HepG2 (cell line): ENCODE measurements around the gene AFF4. TPM values are rescaled to one million over a fixed set of nuclear protein-coding genes. Genes with fewer than 3 reads are reported as not detected.
A peak's percentile ranks its signal among the peaks of the same experiment; 100 is the strongest.

Source experiments
- ATAC-seq: fragments of 200-7000 bp; cut with Tn5 transposase; 3 replicates; pipeline ENCODE4 v1.9.1; 2020; ENCODE audit warnings: mild to moderate bottlenecking, moderate library complexity
- BruUV-seq: library from RNA; stranded (reverse); fragments of 400-500 nt; replicated peaks from 2 replicates; lab custom pipeline; 2021; lab: Mats Ljungman, UMichigan
- CTCF ChIA-PET: fragments of 300-600 bp; formaldehyde crosslinking; extraction: SDS; loops from one replicate; lab custom pipeline; 2021; ENCODE audit warnings: low total read pairs, inconsistent platforms, low intra/inter-chr PET ratio; lab: Yijun Ruan, JAX
- POLR2A ChIA-PET: fragments of 350-600 bp; sonication (Branson Sonifier 250); formaldehyde crosslinking; loops from one replicate; lab custom pipeline; 2020; ENCODE audit warnings: antibody characterized with exemption, inconsistent platforms; lab: Yijun Ruan, JAX
- DNase-seq: peaks from one replicate; pipeline ENCODE4 v3.0.0-alpha.2; 2015; ENCODE audit warnings: low spot score
- FAIRE-seq: peaks from 3 replicates; lab custom pipeline; 2011; peaks lifted over from hg19 to GRCh38; lab: Jason Lieb, UNC
- H2AFZ ChIP-seq: one replicate; pipeline ENCODE4 v1.6.1; 2011; ENCODE audit warnings: low read length, inconsistent platforms
- H3K27ac ChIP-seq: fragments of 300-600 bp; 3 replicates; pipeline ENCODE4 v1.8.0; 2011; ENCODE audit warnings: mixed run types, mild to moderate bottlenecking, mixed read lengths, low read length, inconsistent platforms; ENCODE audit not compliant: insufficient read depth; ENCODE audit errors: extremely low read length
- H3K27me3 ChIP-seq, 2 experiments: fragments of 200-600 bp in 1 of 2; 2 replicates in 1 of 2; 3 replicates in 1 of 2; pipeline versions ENCODE4 v1.6.0 to v1.8.0; 2011; ENCODE audit warnings: low read length in 2 of 2, mild to moderate bottlenecking in 2 of 2, moderate library complexity in 2 of 2, inconsistent platforms in 1 of 2; ENCODE audit not compliant: insufficient read depth in 2 of 2, control insufficient read depth in 1 of 2
- H3K36me3 ChIP-seq, 2 experiments: fragments of 200-600 bp in 1 of 2; replicated peaks in 1 of 2; 2 replicates in 1 of 2; 3 replicates in 1 of 2; pipeline versions ENCODE4 v1.5.1 to v1.8.0; 2011; ENCODE audit warnings: low read length in 2 of 2, inconsistent platforms in 1 of 2; ENCODE audit not compliant: insufficient read depth in 2 of 2, control insufficient read depth in 1 of 2
- H3K4me1 ChIP-seq: 2 replicates; pipeline ENCODE4 v1.5.1; 2012; ENCODE audit warnings: low read length, inconsistent platforms; ENCODE audit not compliant: insufficient read depth
- H3K4me2 ChIP-seq: 2 replicates; pipeline ENCODE4 v1.6.0; 2011; ENCODE audit warnings: low read depth, low read length, inconsistent platforms
- H3K4me3 ChIP-seq, 3 experiments: fragments of 200-600 bp in 1 of 3; sonication (generic), shearing (Covaris generic) in 1 of 3; replicated peaks in 1 of 3; 2 replicates each; pipeline ENCODE4 v1.5.1; 2011 to 2016; ENCODE audit warnings: low read length in 3 of 3, inconsistent platforms in 2 of 3, low read depth in 2 of 3, mild to moderate bottlenecking in 2 of 3, control low read depth in 1 of 3, mixed read lengths in 1 of 3; ENCODE audit not compliant: insufficient read depth in 1 of 3
- H3K79me2 ChIP-seq: one replicate; pipeline ENCODE4 v1.6.1; 2011; ENCODE audit warnings: low read length, inconsistent platforms; ENCODE audit not compliant: insufficient read depth
- H3K9ac ChIP-seq: 2 replicates; pipeline ENCODE4 v1.6.0; 2011; ENCODE audit warnings: mild to moderate bottlenecking, low read depth, low read length, inconsistent platforms; ENCODE audit not compliant: insufficient read depth
- H3K9me3 ChIP-seq: 2 replicates; pipeline ENCODE4 v1.5.1; 2012; ENCODE audit warnings: mild to moderate bottlenecking, low read length
- H4K20me1 ChIP-seq: 2 replicates; pipeline ENCODE4 v1.6.0; 2011; ENCODE audit warnings: inconsistent platforms, mild to moderate bottlenecking, low read length, moderate library complexity; ENCODE audit not compliant: insufficient read depth
- KLF13 ChIP-seq: sonication (generic); formaldehyde crosslinking; IDR thresholded peaks from 2 replicates; pipeline ENCODE4 v1.4.0; 2020; ENCODE audit warnings: mild to moderate bottlenecking, missing genetic modification reagents
- POLR2AphosphoS5 ChIP-seq: IDR thresholded peaks from 2 replicates; pipeline ENCODE4 v1.6.1; 2012; ENCODE audit warnings: low read depth, low read length
- U2AF1 ChIP-seq: fragments of 200-400 bp; formaldehyde crosslinking; optimal IDR thresholded peaks from 2 replicates; pipeline ENCODE3; 2017; ENCODE audit warnings: mild to moderate bottlenecking, low read depth, low read length
- ZFP41 ChIP-seq: sonication (generic); formaldehyde crosslinking; IDR thresholded peaks from 2 replicates; pipeline ENCODE4 v1.4.0; 2020; ENCODE audit warnings: mild to moderate bottlenecking, missing genetic modification reagents, borderline replicate concordance
- ZKSCAN8 ChIP-seq: IDR thresholded peaks from 2 replicates; pipeline ENCODE4 v1.6.1; 2016; ENCODE audit warnings: borderline replicate concordance, missing genetic modification reagents, missing compliant biosample characterization
- ZNF138 ChIP-seq: sonication (generic); formaldehyde crosslinking; IDR thresholded peaks from 2 replicates; pipeline ENCODE4 v1.5.0; 2020; ENCODE audit warnings: mild to moderate bottlenecking, low read depth, missing genetic modification reagents
- ZNF275 ChIP-seq: sonication (generic); formaldehyde crosslinking; IDR thresholded peaks from 2 replicates; pipeline ENCODE4 v1.8.0; 2022; ENCODE audit warnings: missing genetic modification reagents, mild to moderate bottlenecking, inconsistent platforms, borderline replicate concordance
- ZNF430 ChIP-seq: sonication (generic); formaldehyde crosslinking; IDR thresholded peaks from 2 replicates; pipeline ENCODE4 v1.9.0; 2021; ENCODE audit warnings: mild to moderate bottlenecking, missing genetic modification reagents
- ZNF552 ChIP-seq: sonication (generic); formaldehyde crosslinking; IDR thresholded peaks from 2 replicates; pipeline ENCODE4 v1.9.0; 2022; ENCODE audit warnings: missing genetic modification reagents, mild to moderate bottlenecking, borderline replicate concordance
- ZNF562 ChIP-seq: sonication (generic); formaldehyde crosslinking; IDR thresholded peaks from 2 replicates; pipeline ENCODE4 v1.8.0; 2022; ENCODE audit warnings: missing genetic modification reagents, borderline replicate concordance
- ZNF782 ChIP-seq: sonication (generic); formaldehyde crosslinking; IDR thresholded peaks from 2 replicates; pipeline ENCODE4 v1.4.0; 2020; ENCODE audit warnings: missing genetic modification reagents, mild to moderate bottlenecking, borderline replicate concordance
- WGBS: methylation state at CpG from one replicate; pipeline ENCODE4 v1.1.6; 2017; ENCODE audit warnings: low lambda C conversion rate; 5-methylcytosine and 5-hydroxymethylcytosine counted together
- in situ Hi-C: cut with HindIII; loops from 2 replicates; pipeline ENCODE4 v1.10.0; 2017; ENCODE audit warnings: low pct_unique_long_range_greater_than_20kb; ENCODE audit not compliant: extremely low pct_ligation_motif_present
- intact Hi-C: fragments of 100-400 bp; cut with micrococcal nuclease; formaldehyde crosslinking; loops from one replicate; pipeline ENCODE4 v1.10.0; 2022; ENCODE audit not compliant: unreplicated experiment
- polyA plus RNA-seq, 8 experiments: library from polyadenylated mRNA; depleted of rRNA in 3 of 8; stranded (reverse) in 7 of 8; unstranded in 1 of 8; fragments of >200 nt; fragmentation: Illumina TruSeq in 4 of 8; extraction: Trizol in 4 of 8; gene quantifications; 2 replicates each; pipeline versions ENCODE4 v1.2.1 to v1.2.3, GENCODE V29; 2011 to 2016; ENCODE audit warnings: low read depth in 4 of 8, missing spikeins in 1 of 8, mixed read lengths in 1 of 8; ENCODE audit not compliant: insufficient read depth in 1 of 8
- total RNA-seq, 5 experiments: library from RNA; depleted of rRNA; stranded (reverse); fragments of >200 nt; fragmentation: Illumina TruSeq; extraction: Trizol; gene quantifications; 2 replicates each; pipeline ENCODE4 v1.2.3, GENCODE V29; 2016; ENCODE audit warnings: low read depth in 1 of 5

Gene AFF4
- total and polyA plus RNA-seq, 2 of the 13 experiments (the other 11 are each of a cell fraction or from before 2014, with no cell fraction given) = 22.1 to 25.5 TPM

DNA sequence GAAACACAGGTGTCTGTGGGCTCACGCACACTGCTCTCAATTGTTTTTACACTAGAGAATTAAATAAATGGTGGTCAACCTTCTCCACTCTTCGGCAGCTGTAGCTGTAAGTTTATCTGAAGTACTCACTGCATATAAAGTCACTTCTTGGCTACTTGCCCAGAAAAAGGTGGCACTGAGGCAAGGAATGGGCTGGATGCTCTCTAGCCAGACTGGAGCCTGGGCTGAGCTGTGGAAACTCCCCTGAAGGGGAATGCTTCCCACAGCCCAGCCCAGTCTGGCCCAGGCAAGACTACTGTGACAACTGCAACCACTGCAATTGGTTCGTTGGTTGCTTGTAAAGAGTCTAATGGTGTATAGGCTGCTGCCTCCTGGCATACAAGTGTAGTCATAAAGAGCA is 85.5 kb downstream of the AFF4 start:
- ChIA-PET CTCF (no interaction called here), POLR2A (no interaction called here)
- H4K20me1 ChIP-seq = no peaks in the 10 kb centered on the region
- H3K4me1 ChIP-seq = peaks cover 55% of the 10 kb centered on the region
- WGBS = 92% methylated on average over 3 of the region's 3 CpGs
- intact Hi-C loops = no loop called here
- no peak for TF ChIP-seq ZNF552 (CRISPR knock-in tag)
- TF ChIP-seq POLR2AphosphoS5 = peak; percentile 27; the same call in 1 of the 2 replicates
- in situ Hi-C loops = no loop called here
- H3K27me3 ChIP-seq = no peaks in the 10 kb centered on the region; a peak in 1 of 5 replicates
- DNase-seq (no peak), FAIRE-seq (no peak), ATAC-seq (no peak; the same call in 2 of the 3 replicates)
- peak overlapping the region; percentile 21 for H3K27ac ChIP-seq
- no peak overlapping the region for H3K9ac ChIP-seq
- BruUV-seq = no TSS peak
- peaks cover 13% of the 10 kb centered on the region for H3K79me2 ChIP-seq
- H3K36me3 ChIP-seq = peaks cover 14 to 34% of the 10 kb centered on the region in 2 experiments
- no peak overlapping the region for H3K4me3 ChIP-seq
- no peaks in the 10 kb centered on the region for H3K9me3 ChIP-seq
- no peak overlapping the region for H3K4me2 ChIP-seq
- no peak overlapping the region for H2AFZ ChIP-seq

- no peaks in the 10 kb centered on the region; a peak in 1 of 5 replicates for H3K27me3 ChIP-seq
- no peak overlapping the region for H3K9ac ChIP-seq
- no peak overlapping the region for H3K4me3 ChIP-seq
- no peak overlapping the region for H3K4me2 ChIP-seq
- peak overlapping the region; percentile 21 for H3K27ac ChIP-seq
- FAIRE-seq (no peak), ATAC-seq (no peak), DNase-seq (no peak)
- no peaks in the 10 kb centered on the region for H3K9me3 ChIP-seq
- peaks cover 60% of the 10 kb centered on the region for H3K4me1 ChIP-seq
- H4K20me1 ChIP-seq = no peaks in the 10 kb centered on the region
- H3K36me3 ChIP-seq = peaks cover 14 to 30% of the 10 kb centered on the region in 2 experiments
- no peak overlapping the region for H2AFZ ChIP-seq
- intact Hi-C loops (no loop called here), in situ Hi-C loops (no loop called here)
- no TSS peak for BruUV-seq
- TF ChIP-seq ZFP41 (no peak), ZNF562 (no peak), ZNF430 (no peak), ZKSCAN8 (CRISPR knock-in tag) (no peak), KLF13 (no peak), U2AF1 (no peak), ZNF782 (CRISPR knock-in tag) (no peak), ZNF138 (CRISPR knock-in tag) (no peak), ZNF275 (CRISPR knock-in tag) (no peak)
- H3K79me2 ChIP-seq = peaks cover 13% of the 10 kb centered on the region
- ChIA-PET CTCF (no interaction called here), POLR2A (interaction anchor here (1.4 kb wide), 1 partner anchor 45 kb away, joined by 4 read pairs; no protein-coding TSS in a partner anchor)
- 82% methylated on average over 2 of the region's 2 CpGs for WGBS
Observed at GRCh38 chr5:132877466-132877865, 86.0 kb downstream of the AFF4 start.
